GM12878 (cell line): Measurements from ENCODE around the gene SP1. TPM values are rescaled to one million over a fixed set of nuclear protein-coding genes. Genes with fewer than 3 reads are reported as not detected.

Experiments used
- ATAC-seq: fragments of 200-7000 bp; cut with Tn5 transposase; 3 replicates; pipeline ENCODE4 v1.9.1; 2020; ENCODE audit warnings: mild to moderate bottlenecking, moderate library complexity
- BruUV-seq: library from RNA; stranded (reverse); fragments of 400-500 nt; replicated peaks from 2 replicates; lab custom pipeline; 2021; lab: Mats Ljungman, UMichigan
- CTCF ChIA-PET: fragments of 300-600 bp; sonication (Branson Sonifier 250); formaldehyde crosslinking; extraction: SDS; loops from one replicate; lab custom pipeline; 2021; ENCODE audit warnings: inconsistent platforms; lab: Yijun Ruan, JAX
- POLR2A ChIA-PET: fragments of 350-600 bp; formaldehyde crosslinking; extraction: SDS; loops from one replicate; lab custom pipeline; 2021; ENCODE audit warnings: inconsistent platforms; lab: Charles Lee
- RAD21 ChIA-PET: fragments of 300-600 bp; sonication (Branson Sonifier 250); formaldehyde crosslinking; loops from one replicate; lab custom pipeline; 2023; ENCODE audit warnings: antibody characterized with exemption; ENCODE audit not compliant: unreplicated experiment; lab: Charles Lee
- SMC1A ChIA-PET: fragments of 300-600 bp; sonication (Branson Sonifier 250); formaldehyde crosslinking; loops from one replicate; lab custom pipeline; 2023; ENCODE audit not compliant: unreplicated experiment, uncharacterized antibody; lab: Charles Lee
- DNase-seq: peaks from one replicate; pipeline ENCODE4 v3.0.0-alpha.2; 2011; ENCODE audit warnings: low read depth, low spot score
- FAIRE-seq: peaks from 3 replicates; lab custom pipeline; 2011; peaks lifted over from hg19 to GRCh38; lab: Jason Lieb, UNC
- H2AFZ ChIP-seq: 2 replicates; pipeline ENCODE4 v1.6.0; 2011; ENCODE audit warnings: low read depth, low read length, control low read depth; ENCODE audit not compliant: control insufficient read depth
- H3K27ac ChIP-seq: 2 replicates; pipeline ENCODE4 v1.5.1; 2011; ENCODE audit warnings: control low read depth; ENCODE audit not compliant: control insufficient read depth, insufficient read depth
- H3K27me3 ChIP-seq, 2 experiments: replicated peaks in 1 of 2; 2 replicates each; pipeline versions ENCODE4 v1.6.0 to v1.6.1; 2011; ENCODE audit warnings: low read length in 1 of 2; ENCODE audit not compliant: control insufficient read depth in 2 of 2, insufficient read depth in 2 of 2
- H3K36me3 ChIP-seq, 2 experiments: 2 replicates each; pipeline ENCODE4 v1.5.1; 2011; ENCODE audit warnings: low read length in 1 of 2; ENCODE audit not compliant: control insufficient read depth in 2 of 2, insufficient read depth in 2 of 2
- H3K4me1 ChIP-seq: 2 replicates; pipeline ENCODE4 v1.6.1; 2011; ENCODE audit warnings: mild to moderate bottlenecking, low read length, moderate library complexity, mixed read lengths; ENCODE audit not compliant: control insufficient read depth, insufficient read depth
- H3K4me2 ChIP-seq: 2 replicates; pipeline ENCODE4 v1.6.0; 2011; ENCODE audit warnings: control low read depth; ENCODE audit not compliant: control insufficient read depth, insufficient read depth
- H3K4me3 ChIP-seq: fragments of 200-600 bp; sonication (generic); 2 replicates; pipeline ENCODE4 v1.5.1; 2016
- H3K79me2 ChIP-seq: 2 replicates; pipeline ENCODE4 v1.6.0; 2011; ENCODE audit warnings: low read length; ENCODE audit not compliant: control insufficient read depth, insufficient read depth
- H3K9ac ChIP-seq: 2 replicates; pipeline ENCODE4 v1.8.0; 2011; ENCODE audit warnings: low read length, control low read depth, mixed read lengths; ENCODE audit not compliant: control insufficient read depth, insufficient read depth
- H3K9me3 ChIP-seq: replicated peaks from 3 replicates; pipeline ENCODE4 v1.5.1; 2011; ENCODE audit warnings: mild to moderate bottlenecking, low read length; ENCODE audit not compliant: control insufficient read depth, insufficient read depth
- H4K20me1 ChIP-seq: 2 replicates; pipeline ENCODE4 v1.6.0; 2011; ENCODE audit not compliant: control insufficient read depth, insufficient read depth
- BHLHE40 ChIP-seq, 2 experiments: fragments of 450-650 bp in 1 of 2; IDR thresholded peaks; 2 replicates each; pipeline ENCODE4 v1.6.1; 2011 to 2017; ENCODE audit warnings: low read depth in 2 of 2, borderline replicate concordance in 1 of 2, improper control_type of control experiment in 1 of 2, low read length in 1 of 2, mild to moderate bottlenecking in 1 of 2
- BRCA1 ChIP-seq: IDR thresholded peaks from 2 replicates; pipeline ENCODE4 v1.6.1; 2011; ENCODE audit warnings: low read depth, low read length, improper control_type of control experiment
- EED ChIP-seq: sonication (generic); IDR thresholded peaks from 2 replicates; pipeline ENCODE4 v1.6.1; 2016; ENCODE audit warnings: antibody characterized with exemption, low read depth
- NFYA ChIP-seq: IDR thresholded peaks from 2 replicates; pipeline ENCODE4 v1.6.1; 2011; ENCODE audit warnings: low read depth, mild to moderate bottlenecking, low read length, improper control_type of control experiment, borderline replicate concordance
- POLR2AphosphoS5 ChIP-seq: IDR thresholded peaks from 2 replicates; pipeline ENCODE4 v1.6.1; 2011; ENCODE audit warnings: mild to moderate bottlenecking, low read length, inconsistent platforms
- SP1 ChIP-seq: IDR thresholded peaks from one replicate; pipeline ENCODE4 v1.6.1; 2011; ENCODE audit warnings: low read depth, low read length
- SREBF2 ChIP-seq: IDR thresholded peaks from 2 replicates; pipeline ENCODE4 v1.6.1; 2012; ENCODE audit warnings: mild to moderate bottlenecking, low read length
- STAT1 ChIP-seq: fragments of 450-650 bp; conservative IDR thresholded peaks from 2 replicates; pipeline ENCODE4 v1.6.1; 2014; ENCODE audit warnings: antibody characterized with exemption, mild to moderate bottlenecking
- SUZ12 ChIP-seq: fragments of 200-600 bp; sonication (generic); IDR thresholded peaks from one replicate; pipeline ENCODE4 v1.6.1; 2018; ENCODE audit warnings: antibody characterized with exemption, mild to moderate bottlenecking; ENCODE audit not compliant: unreplicated experiment
- TARDBP ChIP-seq: IDR thresholded peaks from 2 replicates; pipeline ENCODE4 v1.6.1; 2016; ENCODE audit warnings: borderline replicate concordance
- WGBS: methylation state at CpG from one replicate; pipeline ENCODE4 v1.1.6; 2016; ENCODE audit warnings: low lambda C conversion rate; ENCODE audit not compliant: insufficient replicate concordance, insufficient coverage; ENCODE audit errors: missing lambda C conversion rate; 5-methylcytosine and 5-hydroxymethylcytosine counted together
- in situ Hi-C: fragments of 300-500 bp; cut with MboI; formaldehyde crosslinking; loops from 9 replicates; pipeline ENCODE4 v1.14.3; 2018; ENCODE audit warnings: mixed read lengths
- intact Hi-C: fragments of 100-400 bp; cut with micrococcal nuclease; formaldehyde crosslinking; loops from one replicate; pipeline ENCODE4 v1.14.2; 2022; ENCODE audit not compliant: unreplicated experiment
- polyA plus RNA-seq, 11 experiments: library from polyadenylated mRNA; depleted of rRNA in 4 of 11; unstranded in 6 of 11; stranded (reverse) in 5 of 11; fragments of >200 nt; fragmentation: Nextera tagmentation in 4 of 11; fragmentation: Illumina TruSeq in 1 of 11; extraction: Ambion mirVana in 4 of 11; extraction: Trizol in 1 of 11; gene quantifications; 1 replicate in 1 of 11; 2 replicates in 10 of 11; pipeline versions ENCODE4 v1.2.1 to v1.2.3, GENCODE V29; 2011 to 2016; ENCODE audit warnings: inconsistent platforms in 2 of 11, missing spikeins in 2 of 11, low read depth in 1 of 11
- total RNA-seq, 4 experiments: library from RNA; depleted of rRNA in 3 of 4; stranded (reverse); fragments of >200 nt in 3 of 4; fragmentation: Illumina TruSeq in 1 of 4; extraction: Trizol in 1 of 4; gene quantifications; 2 replicates each; pipeline versions ENCODE4 v1.2.1 to v1.2.3, GENCODE V29; 2013 to 2021
- TF ChIP-seq, protein P1 (sequence below): fragments of 450-650 bp; IDR thresholded peaks from 2 replicates; pipeline ENCODE4 v1.6.1; 2016; ENCODE audit warnings: mild to moderate bottlenecking
- TF ChIP-seq, protein P2 (sequence below): IDR thresholded peaks from 2 replicates; pipeline ENCODE4 v1.6.1; 2011; ENCODE audit warnings: borderline replicate concordance, low read depth, mild to moderate bottlenecking, moderate library complexity, mixed read lengths, low read length; ENCODE audit not compliant: insufficient read depth; ENCODE audit errors: extremely low read length
- TF ChIP-seq, protein P3 (sequence below): fragments of 450-650 bp; IDR thresholded peaks from 2 replicates; pipeline ENCODE4 v1.6.1; 2017; ENCODE audit warnings: mild to moderate bottlenecking, low read depth, inconsistent platforms; ENCODE audit not compliant: poor library complexity, severe bottlenecking
- TF ChIP-seq, protein P4 (sequence below): fragments of 450-650 bp; IDR thresholded peaks from 2 replicates; pipeline ENCODE4 v1.6.1; 2017; ENCODE audit warnings: antibody characterized with exemption, mild to moderate bottlenecking, moderate library complexity

Gene SP1
- total and polyA plus RNA-seq, 10 of the 15 experiments (the other 5 are each of a cell fraction or from before 2014, with no cell fraction given): 3.3 to 52.0 (median 25.2) TPM

DNA sequence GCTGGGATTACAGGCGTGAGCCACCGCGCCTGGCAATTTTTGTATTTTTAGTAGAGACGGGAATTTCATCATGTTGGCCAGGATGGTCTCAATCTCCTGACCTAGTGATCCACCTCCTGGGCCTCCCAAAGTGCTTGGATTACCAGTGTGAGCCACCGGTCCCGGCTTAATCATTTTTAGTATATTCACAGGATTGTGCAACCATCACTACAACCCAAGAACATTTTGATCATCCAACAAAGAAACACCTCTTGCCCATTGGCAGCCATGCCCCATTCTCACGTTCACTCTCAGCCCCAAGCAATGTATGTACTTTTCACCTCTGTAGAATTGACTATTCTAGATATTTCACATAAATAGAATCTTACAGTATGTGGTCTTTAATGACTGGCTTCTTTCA, 19.9 kb downstream of the SP1 start:
- CTCF ChIA-PET: no interaction called here
- Histone ChIP-seq H3K9me3 (no peaks in the 10 kb centered on the region), H3K9ac (no peak overlapping the region), H3K4me2 (no peak overlapping the region), H3K4me1 (no peaks in the 10 kb centered on the region), H2AFZ (no peak overlapping the region), H3K4me3 (no peak overlapping the region), H3K27ac (no peak overlapping the region), H3K27me3 (no peaks in the 10 kb centered on the region), H4K20me1 (no peaks in the 10 kb centered on the region), H3K79me2 (peaks cover 10% of the 10 kb centered on the region), H3K36me3 (peaks cover 0 to 2% of the 10 kb centered on the region in 2 experiments; a peak in 1 of 4 replicates)
- intact Hi-C loops (no loop called here), in situ Hi-C loops (no loop called here)
- no peak for FAIRE-seq
- SMC1A ChIA-PET: no interaction called here
- no peak for ATAC-seq
- RAD21 ChIA-PET: no interaction called here
- no TSS peak for BruUV-seq
- DNase-seq: no peak
- 100% methylated on average over 7 of the region's 7 CpGs for WGBS
- POLR2A ChIA-PET: no interaction called here
- TF ChIP-seq, protein P1, sequence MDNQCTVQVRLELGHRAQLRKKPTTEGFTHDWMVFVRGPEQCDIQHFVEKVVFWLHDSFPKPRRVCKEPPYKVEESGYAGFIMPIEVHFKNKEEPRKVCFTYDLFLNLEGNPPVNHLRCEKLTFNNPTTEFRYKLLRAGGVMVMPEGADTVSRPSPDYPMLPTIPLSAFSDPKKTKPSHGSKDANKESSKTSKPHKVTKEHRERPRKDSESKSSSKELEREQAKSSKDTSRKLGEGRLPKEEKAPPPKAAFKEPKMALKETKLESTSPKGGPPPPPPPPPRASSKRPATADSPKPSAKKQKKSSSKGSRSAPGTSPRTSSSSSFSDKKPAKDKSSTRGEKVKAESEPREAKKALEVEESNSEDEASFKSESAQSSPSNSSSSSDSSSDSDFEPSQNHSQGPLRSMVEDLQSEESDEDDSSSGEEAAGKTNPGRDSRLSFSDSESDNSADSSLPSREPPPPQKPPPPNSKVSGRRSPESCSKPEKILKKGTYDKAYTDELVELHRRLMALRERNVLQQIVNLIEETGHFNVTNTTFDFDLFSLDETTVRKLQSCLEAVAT: no peak
- TF ChIP-seq SP1: no peak
- TF ChIP-seq, protein P2, sequence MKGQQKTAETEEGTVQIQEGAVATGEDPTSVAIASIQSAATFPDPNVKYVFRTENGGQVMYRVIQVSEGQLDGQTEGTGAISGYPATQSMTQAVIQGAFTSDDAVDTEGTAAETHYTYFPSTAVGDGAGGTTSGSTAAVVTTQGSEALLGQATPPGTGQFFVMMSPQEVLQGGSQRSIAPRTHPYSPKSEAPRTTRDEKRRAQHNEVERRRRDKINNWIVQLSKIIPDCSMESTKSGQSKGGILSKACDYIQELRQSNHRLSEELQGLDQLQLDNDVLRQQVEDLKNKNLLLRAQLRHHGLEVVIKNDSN: no peak
- TF ChIP-seq SUZ12: no peak
- TF ChIP-seq NFYA: no peak
- TF ChIP-seq, protein P3, sequence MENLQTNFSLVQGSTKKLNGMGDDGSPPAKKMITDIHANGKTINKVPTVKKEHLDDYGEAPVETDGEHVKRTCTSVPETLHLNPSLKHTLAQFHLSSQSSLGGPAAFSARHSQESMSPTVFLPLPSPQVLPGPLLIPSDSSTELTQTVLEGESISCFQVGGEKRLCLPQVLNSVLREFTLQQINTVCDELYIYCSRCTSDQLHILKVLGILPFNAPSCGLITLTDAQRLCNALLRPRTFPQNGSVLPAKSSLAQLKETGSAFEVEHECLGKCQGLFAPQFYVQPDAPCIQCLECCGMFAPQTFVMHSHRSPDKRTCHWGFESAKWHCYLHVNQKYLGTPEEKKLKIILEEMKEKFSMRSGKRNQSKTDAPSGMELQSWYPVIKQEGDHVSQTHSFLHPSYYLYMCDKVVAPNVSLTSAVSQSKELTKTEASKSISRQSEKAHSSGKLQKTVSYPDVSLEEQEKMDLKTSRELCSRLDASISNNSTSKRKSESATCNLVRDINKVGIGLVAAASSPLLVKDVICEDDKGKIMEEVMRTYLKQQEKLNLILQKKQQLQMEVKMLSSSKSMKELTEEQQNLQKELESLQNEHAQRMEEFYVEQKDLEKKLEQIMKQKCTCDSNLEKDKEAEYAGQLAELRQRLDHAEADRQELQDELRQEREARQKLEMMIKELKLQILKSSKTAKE: no peak
- no peak for TF ChIP-seq TARDBP
- TF ChIP-seq BRCA1: no peak
- no peak for TF ChIP-seq EED
- no peak for TF ChIP-seq STAT1
- no peak for TF ChIP-seq POLR2AphosphoS5
- TF ChIP-seq BHLHE40 (IDR thresholded peaks at IDR 0.05; ENCODE audit: borderline replicate concordance in 1 of 2, low read depth in 2 of 2, low read length in 1 of 2): no peak
- TF ChIP-seq SREBF2: no peak
- TF ChIP-seq, protein P4, sequence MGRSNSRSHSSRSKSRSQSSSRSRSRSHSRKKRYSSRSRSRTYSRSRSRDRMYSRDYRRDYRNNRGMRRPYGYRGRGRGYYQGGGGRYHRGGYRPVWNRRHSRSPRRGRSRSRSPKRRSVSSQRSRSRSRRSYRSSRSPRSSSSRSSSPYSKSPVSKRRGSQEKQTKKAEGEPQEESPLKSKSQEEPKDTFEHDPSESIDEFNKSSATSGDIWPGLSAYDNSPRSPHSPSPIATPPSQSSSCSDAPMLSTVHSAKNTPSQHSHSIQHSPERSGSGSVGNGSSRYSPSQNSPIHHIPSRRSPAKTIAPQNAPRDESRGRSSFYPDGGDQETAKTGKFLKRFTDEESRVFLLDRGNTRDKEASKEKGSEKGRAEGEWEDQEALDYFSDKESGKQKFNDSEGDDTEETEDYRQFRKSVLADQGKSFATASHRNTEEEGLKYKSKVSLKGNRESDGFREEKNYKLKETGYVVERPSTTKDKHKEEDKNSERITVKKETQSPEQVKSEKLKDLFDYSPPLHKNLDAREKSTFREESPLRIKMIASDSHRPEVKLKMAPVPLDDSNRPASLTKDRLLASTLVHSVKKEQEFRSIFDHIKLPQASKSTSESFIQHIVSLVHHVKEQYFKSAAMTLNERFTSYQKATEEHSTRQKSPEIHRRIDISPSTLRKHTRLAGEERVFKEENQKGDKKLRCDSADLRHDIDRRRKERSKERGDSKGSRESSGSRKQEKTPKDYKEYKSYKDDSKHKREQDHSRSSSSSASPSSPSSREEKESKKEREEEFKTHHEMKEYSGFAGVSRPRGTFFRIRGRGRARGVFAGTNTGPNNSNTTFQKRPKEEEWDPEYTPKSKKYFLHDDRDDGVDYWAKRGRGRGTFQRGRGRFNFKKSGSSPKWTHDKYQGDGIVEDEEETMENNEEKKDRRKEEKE: no peak
